Measurements from ENCODE around the gene HCAR3.
"Not testable (repeated sequence)": the region's sequence is repeated elsewhere in the genome, so short reads cannot be mapped to it uniquely, and the experiment has no call there.

The HCAR3 gene

DNA sequence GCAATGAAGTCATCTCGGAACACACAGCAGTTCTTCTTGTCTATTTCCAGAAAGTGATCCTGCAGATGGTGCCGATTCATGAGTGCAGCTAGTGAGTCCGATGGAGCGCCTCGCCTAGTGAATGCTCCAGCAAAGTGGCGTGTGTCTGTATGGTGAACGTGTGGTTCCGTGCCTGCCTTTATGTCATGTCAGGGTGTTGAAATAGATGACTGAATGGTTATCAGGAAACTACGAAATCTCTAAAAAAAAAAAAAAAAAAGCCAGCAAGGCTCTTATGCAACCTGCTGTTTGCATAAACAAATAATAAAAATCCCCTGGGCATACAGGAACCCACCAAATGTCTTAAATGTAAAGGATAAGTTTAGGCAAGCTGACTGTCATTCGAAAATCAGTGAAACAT lies at the start of gene HCAR3:
HCAR3 (minus strand) TSS at position 154 of the 400 bp plus-strand sequence; CDS start at position 80, 74 bp downstream.
- not testable (repeated sequence) for DNase-seq

DNA sequence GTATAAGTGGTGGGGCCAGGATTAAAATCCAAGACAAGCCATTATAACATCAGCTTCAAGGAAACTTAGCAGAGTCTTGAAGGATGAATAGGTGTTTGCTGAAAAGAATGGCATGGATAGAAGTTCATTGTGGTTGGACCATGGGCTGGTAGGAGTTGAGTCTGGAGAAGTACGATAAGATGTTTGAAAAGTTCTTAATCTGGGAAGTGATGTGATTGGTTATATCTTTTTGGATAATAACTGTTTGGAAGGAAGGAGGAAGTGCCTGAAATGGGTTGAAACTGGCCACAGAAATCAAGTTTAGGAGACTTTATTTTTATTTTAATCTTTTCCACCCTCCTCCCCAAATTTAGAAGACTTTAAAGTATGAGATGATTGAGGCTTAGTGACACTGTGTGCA lies 41.0 kb upstream of the HCAR3 start:
- no peak for DNase-seq

DNA sequence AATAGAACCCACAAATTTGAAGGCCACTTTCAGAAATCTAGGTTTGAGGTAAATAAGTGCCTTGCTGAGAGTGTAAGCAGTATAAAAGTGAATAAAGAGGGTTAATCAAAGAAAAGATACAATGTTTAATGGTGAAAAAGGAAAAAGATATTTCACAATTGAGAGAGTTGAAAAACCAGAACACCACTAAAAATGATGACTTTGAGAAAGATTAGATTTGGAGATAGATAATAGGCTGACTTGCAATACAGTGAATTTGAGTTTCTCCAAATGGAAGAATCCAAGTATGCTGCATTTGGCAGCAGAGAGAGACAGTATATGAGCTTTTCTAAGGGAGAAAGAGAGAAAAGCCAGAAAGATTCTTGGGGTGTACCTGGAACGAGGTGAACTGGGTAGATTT lies 38.2 kb upstream of the HCAR3 start:
- no peak for DNase-seq

DNA sequence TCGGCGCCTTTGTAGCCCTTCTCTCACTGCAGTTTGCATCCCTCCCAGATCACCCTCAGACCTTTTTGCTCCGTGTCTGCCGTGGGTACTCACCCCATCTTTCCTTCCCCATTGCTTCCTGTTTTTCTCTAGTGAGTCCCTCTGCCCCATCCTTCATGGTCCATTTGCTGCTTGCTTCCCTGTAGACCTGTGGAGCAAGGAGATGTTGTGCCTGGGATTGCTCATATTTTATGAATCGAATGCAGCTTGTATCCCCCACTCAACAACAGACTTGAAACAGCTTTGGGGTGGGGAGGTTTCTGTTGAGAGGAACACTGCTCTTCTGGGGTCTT lies 36.7 kb upstream of the HCAR3 start:
- no peak for DNase-seq

DNA sequence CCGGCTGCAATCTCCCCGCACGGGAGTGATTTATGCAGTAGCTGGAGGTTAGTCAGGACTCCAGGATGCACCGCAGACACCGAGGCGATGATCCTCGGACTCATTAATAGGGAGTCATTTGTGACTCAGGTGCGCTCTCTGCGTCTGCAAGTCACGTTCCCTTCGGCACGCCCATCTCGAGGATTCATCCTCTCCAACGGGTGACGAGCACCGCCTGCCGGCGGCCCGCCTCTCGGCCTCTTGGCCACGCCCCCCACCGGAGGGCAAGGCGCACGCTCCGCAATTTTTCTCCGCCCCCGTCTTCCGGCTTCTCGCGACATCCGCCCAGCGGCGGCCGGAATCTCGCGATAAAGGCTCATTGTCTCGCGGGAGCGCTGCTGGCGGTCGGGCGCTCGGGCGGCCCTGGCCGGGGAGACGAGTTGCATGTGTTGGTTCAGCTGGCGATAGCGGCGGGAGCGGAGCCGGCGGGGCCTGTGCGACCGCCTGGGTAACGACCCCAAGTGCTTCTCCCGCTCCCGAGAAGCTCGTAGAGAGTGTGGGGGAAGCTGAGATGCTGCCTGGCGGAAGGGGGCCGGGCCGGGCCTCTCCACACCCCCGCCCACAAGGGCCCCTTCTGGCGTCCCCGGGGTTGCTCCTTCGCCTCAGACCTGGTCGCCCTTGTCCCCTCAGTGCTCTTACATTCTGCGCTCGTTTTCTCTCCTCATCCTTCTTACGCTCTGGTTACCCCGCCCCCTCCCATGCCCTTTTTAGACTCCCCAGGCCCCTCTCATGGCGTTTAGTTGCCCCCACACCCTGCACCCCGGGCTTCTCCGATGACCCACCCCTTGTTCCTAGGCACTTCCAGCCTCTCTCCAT lies 36.1 kb upstream of the HCAR3 start, which contains the start of gene DENR:
DENR (plus strand) TSS at position 361 of the 855 bp plus-strand sequence. CDS start 878 bp downstream, outside the sequence.
- DNase-seq = peak; percentile 70 to 94

DNA sequence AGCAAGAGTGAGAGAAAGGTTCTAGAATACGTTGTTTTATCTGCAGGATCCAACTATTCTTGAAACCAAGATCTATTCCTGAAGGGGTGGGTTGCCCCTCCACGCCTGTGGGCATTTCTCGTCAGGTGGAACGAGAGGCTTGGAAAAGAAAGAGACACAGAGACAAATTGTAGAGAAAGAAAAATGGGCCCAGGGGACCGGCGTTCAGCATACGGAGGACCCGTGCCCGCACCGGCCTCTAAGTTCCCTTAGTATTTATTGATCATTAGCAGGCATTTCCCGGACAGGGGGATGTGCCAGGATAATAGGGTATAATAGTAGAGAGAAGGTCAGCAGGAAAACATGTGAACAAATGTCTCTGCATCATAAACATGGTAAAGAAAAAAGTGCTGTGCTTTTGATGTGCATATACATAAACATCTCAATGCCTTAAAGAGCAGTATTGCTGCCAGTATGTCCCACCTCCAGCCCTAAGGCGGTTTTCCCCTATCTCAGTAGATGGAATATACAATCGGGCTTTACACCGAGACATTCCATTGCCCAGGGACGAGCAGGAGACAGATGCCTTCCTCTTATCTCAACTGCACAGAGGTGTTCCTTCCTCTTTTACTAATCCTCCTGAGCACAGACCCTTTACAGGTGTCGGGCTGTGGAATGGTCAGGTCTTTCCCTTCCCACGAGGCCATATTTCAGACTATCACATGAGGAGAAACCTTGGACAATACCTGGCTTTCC lies 34.3 kb upstream of the HCAR3 start:
- not testable (repeated sequence) for DNase-seq

DNA sequence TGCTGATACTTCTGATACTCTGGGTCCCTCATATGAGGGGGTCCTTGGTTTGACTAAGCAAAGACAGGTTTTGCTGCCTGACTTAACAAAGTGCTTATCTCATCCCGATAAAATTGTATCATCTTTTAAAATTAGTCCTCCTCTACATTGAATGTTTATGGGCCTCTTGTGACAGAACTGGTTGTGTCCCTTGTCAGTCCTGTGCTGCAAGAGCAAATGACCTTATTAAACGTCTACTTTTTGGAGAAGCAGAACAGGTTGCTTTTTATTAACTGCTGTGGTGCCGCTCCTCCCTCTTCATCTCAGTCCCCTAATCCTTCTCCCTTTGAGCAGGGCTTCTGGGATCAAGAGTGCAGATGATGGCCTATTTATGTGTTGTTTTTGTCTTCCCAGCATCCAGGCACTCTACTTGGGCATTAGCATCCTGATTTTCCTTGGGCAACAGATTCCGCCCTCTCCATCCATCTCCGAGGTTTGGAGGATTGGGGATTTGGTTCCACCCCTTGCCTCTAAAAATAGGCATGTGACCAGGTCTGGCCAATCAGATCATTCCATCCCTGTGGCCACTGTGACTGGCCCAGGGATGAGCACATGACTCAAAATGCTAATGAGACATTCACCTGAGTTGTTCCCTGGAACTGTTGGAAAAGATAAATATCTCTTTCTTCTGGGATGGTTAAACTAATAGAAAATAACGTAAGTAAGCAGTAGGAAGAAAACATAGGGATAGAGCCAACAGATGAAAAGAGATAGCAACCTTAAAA lies 33.1 kb upstream of the HCAR3 start:
- DNase-seq = no peak

DNA sequence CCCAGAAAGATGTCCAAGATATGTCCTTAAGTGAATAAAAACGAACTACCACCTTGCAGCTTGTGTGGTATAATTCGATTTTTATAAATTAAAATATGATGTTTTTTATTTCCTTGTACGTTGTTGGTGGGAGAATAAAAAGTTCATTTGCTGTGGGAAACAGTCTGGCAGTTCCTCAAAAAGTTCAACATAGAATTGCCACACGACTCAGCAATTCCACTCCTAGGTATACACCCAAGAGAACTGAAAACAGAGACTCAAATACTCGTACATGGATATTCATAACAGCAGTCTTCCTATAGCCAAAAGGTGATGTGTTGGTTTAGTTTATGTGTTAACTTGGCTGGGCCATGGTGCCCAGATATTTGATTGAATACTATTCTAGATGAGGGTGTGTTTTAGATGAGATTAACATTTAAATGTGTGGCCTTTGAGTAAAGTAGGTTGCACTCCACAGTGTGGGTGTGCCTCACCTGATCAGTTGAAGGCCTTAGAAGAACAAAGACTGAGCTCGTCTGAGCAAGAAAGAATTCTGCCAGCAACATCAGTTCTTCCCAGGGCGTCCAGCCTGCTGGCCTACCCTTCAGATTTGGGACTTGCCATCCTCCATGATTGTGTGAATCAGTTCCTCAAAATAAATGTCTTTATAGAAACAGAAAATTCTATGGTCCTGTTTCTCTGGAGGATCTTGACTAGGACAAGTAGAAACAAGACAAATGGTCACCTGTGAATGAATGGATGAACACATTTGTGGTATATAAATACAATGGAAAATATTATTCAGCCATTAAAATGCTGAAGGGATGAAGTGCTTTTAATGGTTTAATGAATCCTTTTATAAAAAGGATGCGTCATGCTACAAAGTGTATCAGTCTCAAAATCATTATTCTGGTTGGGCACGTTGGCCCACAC lies 30.9 kb upstream of the HCAR3 start:
- no peak for DNase-seq

DNA sequence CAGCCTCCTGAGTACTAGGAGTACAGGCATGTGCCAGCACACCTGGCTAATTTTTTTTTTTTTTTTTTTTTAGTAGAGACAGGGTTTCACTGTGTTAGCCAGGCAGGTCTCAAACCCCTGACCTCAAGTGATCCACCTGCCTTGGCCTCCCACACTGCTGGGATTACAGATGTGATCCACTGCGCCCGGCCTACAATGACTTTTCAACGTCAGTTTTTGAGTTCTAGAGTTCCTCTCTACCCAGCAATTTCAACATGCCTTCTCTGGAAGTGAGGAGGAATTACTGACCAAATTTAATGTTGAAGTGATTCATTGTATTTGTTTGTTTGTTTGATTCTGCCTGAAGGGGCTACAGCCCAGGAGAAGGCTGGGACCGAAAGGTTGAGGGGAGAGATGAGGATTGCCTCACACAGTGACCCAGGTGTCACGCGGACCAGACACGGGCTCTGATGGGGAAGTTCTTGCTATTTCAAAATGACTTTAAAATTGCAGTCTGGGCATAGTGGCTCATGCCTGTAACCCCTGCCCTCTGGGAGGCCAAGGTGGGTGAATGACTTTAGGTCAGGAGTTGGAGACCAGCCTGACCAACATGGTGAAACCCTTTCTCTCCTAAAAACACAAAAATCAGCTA lies 27.4 kb upstream of the HCAR3 start:
- no peak for DNase-seq

DNA sequence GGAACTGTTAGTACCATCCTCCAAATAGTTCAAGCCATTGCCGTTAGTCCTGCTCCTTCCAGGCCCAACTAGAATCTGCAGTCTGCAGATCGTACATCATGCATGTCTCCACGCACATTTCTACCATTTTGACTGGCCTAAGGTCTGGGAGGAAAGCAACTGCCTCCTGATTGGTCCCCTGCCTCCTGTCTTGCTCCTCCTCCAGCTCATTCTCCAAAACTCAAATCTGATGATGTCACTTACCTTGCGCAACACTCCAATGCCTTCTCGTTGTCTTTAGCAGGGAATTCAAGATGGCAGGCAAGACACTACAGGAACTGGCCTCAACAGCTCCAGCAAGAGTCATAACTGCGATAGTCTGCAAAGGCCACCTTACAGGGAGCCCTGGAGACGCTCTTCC lies 23.7 kb upstream of the HCAR3 start:
- DNase-seq = no peak

DNA sequence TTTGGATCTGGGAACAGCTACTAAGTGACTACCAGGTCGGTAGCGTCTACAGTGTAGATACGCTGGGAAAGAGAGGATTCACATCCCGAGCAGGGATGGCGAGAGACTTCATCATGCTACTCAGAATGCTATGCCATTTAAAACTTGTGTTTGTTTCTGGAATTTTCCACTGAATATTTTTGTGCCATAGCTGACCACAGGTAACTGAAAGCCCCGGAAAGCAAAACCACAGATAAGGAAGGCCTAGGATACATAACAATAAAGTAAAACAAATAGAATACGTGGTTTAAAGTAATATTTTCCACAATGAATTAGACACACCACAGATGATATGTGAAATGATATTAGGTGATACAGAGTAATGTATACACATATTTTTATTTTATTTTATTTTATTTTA lies 22.0 kb upstream of the HCAR3 start:
- DNase-seq = no peak

DNA sequence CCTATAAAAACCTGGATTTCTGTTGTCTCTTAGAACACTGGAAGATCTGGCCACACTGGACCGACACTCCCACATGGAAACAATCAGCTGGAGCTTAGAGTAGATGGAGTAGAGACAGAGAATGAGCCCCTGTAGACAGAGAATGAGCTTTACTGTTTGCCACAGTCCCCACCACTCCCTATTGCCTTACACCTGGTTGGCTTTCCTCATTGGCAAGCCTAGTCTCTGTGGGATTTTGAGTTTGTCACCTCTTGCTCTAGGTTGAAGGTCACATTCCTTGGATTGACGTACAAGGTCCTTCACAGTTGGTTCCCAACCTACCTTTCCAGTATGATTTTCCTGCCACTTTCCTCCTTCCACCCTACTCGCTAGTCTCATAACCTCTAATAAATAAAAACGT lies 16.0 kb upstream of the HCAR3 start:
- DNase-seq = no peak

DNA sequence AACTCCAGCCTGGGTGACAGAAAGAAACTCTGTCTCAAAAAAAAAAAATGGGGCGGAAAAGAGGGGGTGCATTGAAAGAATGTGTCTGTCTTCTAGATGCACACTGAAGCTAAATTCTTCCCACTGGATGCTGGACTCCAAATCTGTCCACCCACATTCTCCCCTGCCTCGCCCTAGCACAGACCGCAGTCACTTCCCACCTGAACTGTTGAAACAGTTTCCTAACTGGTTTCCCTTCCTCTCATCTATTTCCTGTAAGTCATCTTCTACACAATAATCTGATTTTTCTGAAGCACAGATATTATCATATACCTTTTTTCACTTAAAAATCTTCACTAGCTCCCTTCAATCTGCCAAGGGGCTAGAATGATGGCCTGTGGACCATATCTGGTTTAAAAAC lies 15.6 kb upstream of the HCAR3 start:
- DNase-seq = no peak

DNA sequence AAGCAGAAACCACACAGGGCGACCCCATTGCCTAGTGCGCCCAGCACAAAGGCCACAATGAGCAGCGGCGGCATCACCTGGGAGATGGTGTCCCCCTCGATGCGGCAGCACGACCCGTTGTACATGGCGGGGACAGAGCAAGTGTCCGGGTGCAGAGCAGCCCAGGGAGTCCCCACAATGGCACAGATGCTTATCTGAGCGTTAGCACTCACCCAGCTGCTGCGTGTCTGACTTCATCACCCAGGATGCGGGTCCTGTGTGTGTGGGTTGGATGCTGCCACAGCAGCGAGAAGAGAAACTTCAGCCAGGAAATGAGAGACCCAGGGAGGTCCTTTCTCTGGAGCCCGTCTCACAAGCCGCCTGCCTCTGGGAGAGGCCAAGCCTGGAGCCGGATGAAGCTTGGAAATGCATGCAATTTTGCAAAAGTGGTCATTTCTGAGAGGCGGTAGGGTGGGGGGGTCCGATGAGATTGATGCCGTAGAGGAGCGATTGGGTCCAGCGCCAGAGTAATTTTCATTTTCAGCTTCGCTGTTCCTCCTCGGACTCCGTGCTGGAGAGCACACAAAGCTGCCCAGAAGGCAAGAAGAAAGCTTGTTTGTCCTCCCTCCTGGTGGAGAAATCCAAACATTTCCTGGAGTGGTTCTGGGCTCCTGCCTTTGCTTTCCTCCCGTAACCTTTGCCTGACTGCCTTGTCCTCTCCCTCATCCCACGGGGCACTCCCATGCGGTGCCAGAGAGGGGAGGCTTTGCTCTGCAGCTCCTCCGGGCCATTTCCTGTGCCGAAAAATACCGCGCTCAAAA lies 13.8 kb upstream of the HCAR3 start, which contains the start of gene HCAR1:
HCAR1 (minus strand) TSS at position 630 of the 800 bp plus-strand sequence; CDS start at position 125, 505 bp downstream.
- no peak for DNase-seq

DNA sequence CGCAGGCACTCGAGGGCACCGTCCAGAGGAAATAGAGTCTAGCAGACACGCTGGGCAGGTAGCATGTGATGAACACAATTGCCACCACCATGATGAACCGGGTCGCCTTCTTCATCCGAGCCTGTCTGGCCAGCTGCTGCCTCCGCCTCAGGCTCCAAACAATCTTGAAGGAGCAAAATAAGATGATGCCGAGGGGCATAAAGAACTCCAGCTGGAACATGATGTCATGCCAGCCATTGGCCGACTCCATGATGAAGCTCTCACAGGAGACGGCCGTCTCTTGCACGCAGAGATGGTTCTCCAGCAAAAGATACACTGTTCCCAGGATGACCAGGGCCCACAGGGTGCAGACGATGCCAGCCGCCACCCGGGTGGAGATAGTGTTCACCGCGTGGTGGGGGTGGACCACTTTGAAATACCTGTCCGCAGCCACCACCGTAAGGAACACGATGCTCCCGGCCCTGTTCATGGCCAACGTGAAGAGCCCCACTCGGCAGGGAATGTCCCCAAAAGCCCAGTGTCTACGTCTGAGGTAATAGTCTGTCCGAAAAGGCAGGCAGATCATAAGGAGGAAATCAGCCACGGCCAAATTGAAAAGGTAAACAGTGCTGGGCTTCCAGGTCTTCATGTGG lies 13.1 kb upstream of the HCAR3 start:
- no peak for DNase-seq

DNA sequence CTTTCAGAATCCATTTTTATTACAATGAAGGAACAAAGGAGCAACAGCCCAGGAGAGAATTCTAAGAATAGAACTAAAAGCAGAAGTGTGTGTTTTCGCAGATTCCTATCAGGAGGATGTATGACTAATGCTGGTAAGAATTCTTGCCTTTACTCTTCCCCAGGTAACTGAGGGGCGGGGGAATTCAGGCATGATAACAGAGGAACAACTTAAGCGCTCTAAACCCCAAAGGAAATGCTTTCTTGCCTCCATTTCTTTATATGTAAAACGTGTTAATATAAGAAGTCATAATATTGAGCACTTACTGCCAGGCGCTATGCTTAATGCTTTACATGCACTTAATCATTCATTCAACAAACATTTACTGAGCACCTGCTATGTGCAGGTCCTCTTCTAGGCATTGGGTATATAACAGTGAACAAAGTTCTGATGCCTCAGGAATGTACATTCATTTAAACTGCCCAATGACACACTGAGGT lies 9.5 kb upstream of the HCAR3 start:
- DNase-seq = no peak

DNA sequence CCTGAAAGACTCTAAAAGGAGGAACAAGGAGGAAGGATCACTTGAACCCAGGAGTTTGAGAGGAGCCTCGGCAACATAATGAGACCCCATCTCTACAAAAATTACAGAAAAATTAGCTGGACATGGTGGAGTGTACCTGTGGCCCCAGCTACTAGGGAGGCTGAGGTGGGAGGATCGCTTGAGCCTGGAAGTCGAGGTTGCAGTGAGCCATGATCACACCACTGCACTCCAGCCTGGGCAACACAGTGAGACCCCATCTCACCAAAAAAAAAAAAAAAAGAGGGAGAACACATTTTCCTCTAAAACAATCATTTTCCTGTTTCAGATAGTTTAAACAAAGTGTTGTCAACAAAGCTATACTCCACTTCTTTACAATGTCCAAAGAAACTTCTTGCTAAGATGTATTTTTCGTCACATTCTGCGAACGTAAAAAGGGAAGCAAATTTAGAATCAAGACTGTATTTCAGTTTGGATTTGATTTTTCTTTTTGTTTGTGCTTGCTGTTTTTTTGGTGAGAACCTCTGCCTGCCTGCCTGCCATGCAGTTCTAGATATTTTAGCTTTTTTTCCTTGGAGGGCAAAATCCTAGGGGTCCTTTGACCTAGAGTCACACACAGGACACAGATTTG lies 9.0 kb upstream of the HCAR3 start:
- DNase-seq = no peak

DNA sequence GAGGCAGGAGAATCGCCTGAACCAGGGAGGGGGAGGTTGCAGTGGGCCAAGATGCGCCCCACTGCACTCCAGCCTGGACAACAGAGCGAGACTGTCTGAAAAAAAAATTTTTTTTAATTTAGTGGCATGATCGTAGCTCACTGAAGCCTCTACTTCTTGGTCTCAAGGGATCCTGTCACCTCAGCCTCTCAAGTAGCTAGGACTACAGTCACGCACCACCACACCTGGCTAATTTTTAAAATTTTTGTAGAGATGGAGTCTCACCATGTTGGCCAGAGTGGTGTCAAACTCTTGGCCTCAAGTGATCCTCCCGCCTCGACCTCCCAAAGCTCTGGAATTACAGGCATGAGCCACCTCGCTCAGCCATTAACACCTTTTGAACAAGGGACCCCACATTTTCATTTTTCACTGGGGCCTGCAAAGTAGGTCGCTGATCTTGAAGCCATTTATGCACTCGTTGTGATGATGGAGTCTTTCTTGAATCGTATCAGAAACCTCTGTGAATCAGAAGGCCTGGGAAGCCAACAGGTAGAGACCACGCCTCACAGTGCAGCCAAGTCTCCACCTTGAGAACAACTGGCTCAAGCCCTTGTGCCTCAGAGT lies 8.1 kb upstream of the HCAR3 start:
- DNase-seq = no peak

DNA sequence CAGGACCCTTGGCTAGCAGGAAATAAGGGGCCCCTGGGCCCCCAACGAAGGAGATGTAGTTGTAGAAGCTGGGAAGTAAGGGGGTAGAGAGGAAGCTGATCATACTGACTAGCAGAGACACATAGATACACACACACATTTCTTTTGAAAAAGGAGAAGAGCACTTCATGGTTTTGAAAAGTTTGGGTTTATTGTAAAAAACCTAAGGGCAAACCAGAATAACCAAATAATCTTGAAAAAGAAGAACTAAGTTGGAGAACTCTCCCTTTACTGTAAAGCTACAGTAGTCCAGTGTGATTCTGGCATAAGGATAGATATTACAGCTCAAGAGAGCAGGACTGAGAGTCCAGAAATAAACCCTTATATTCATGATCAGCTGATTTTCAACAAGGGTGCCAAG lies 5.8 kb upstream of the HCAR3 start:
- DNase-seq = no peak

All from cerebellar nuclear complex (tissue), 1 donor.